Panc1 (cell line): ENCODE results near the gene POU2F2. TPM values are rescaled to one million over a fixed set of nuclear protein-coding genes. Genes with fewer than 3 reads are reported as not detected.

ENCODE experiments used
- ATAC-seq: fragments of 200-7000 bp; cut with Tn5 transposase; 2 replicates; pipeline ENCODE4 v1.9.1; 2020; ENCODE audit warnings: mild to moderate bottlenecking, moderate library complexity
- BruUV-seq: library from RNA; stranded (reverse); fragments of 400-500 nt; replicated peaks from 2 replicates; lab custom pipeline; 2021; lab: Mats Ljungman, UMichigan
- CTCF ChIA-PET: fragments of 300-600 bp; sonication (Branson Sonifier 250); formaldehyde crosslinking; loops from one replicate; lab custom pipeline; 2022; ENCODE audit warnings: antibody characterized with exemption; lab: Charles Lee
- POLR2A ChIA-PET: fragments of 300-600 bp; sonication (Branson Sonifier 250); formaldehyde crosslinking; loops from one replicate; lab custom pipeline; 2022; ENCODE audit warnings: antibody characterized with exemption; lab: Charles Lee
- DNase-seq: peaks from one replicate; pipeline ENCODE4 v3.0.0-alpha.2; 2010; ENCODE audit warnings: low read depth, low spot score
- H3K27ac ChIP-seq: 2 replicates; pipeline ENCODE4 v1.5.1; 2011; ENCODE audit warnings: mild to moderate bottlenecking, low read length, inconsistent platforms
- H3K27me3 ChIP-seq: fragments of 200-500 bp; sonication (Bioruptor generic); 2 replicates; pipeline ENCODE4 v1.6.0; 2014; ENCODE audit warnings: low read length, inconsistent platforms; ENCODE audit not compliant: control insufficient read depth, insufficient read depth
- H3K36me3 ChIP-seq: fragments of 200-500 bp; sonication (Bioruptor generic); 2 replicates; pipeline ENCODE4 v1.5.1; 2014; ENCODE audit warnings: inconsistent platforms, mild to moderate bottlenecking, low read length, moderate library complexity; ENCODE audit not compliant: control insufficient read depth, insufficient read depth
- H3K4me1 ChIP-seq: 2 replicates; pipeline ENCODE4 v1.5.1; 2011; ENCODE audit warnings: inconsistent platforms, mild to moderate bottlenecking, low read length, moderate library complexity; ENCODE audit not compliant: control insufficient read depth, insufficient read depth
- H3K4me3 ChIP-seq, 2 experiments: 2 replicates each; pipeline ENCODE4 v1.5.1; 2011 to 2012; ENCODE audit warnings: low read depth in 2 of 2, low read length in 2 of 2, mild to moderate bottlenecking in 2 of 2, inconsistent platforms in 1 of 2, moderate library complexity in 1 of 2
- H3K9me3 ChIP-seq: fragments of 200-500 bp; sonication (Bioruptor generic); 2 replicates; pipeline ENCODE4 v1.5.1; 2014; ENCODE audit warnings: low read depth, mild to moderate bottlenecking, inconsistent platforms, low read length, moderate library complexity; ENCODE audit not compliant: control insufficient read depth, insufficient read depth
- POLR2AphosphoS5 ChIP-seq: IDR thresholded peaks from 2 replicates; pipeline ENCODE4 v1.6.1; 2012; ENCODE audit warnings: mild to moderate bottlenecking, low read depth, low read length, moderate library complexity
- SIN3A ChIP-seq: IDR thresholded peaks from 2 replicates; pipeline ENCODE4 v1.6.1; 2012; ENCODE audit warnings: low read depth, mild to moderate bottlenecking, low read length, moderate library complexity, borderline replicate concordance; ENCODE audit not compliant: insufficient read depth
- TCF7L2 ChIP-seq: IDR thresholded peaks from 2 replicates; pipeline ENCODE4 v1.6.1; 2011; ENCODE audit warnings: mild to moderate bottlenecking, low read depth, low read length, inconsistent platforms
- in situ Hi-C: cut with HindIII; loops from 2 replicates; pipeline ENCODE4 v1.10.0; 2016; ENCODE audit warnings: low sequenced_read_pairs, low pct_unique_long_range_greater_than_20kb
- intact Hi-C: fragments of 100-400 bp; cut with micrococcal nuclease; formaldehyde crosslinking; loops from one replicate; pipeline ENCODE4 v1.10.0; 2022; ENCODE audit not compliant: unreplicated experiment
- total RNA-seq: library from RNA; stranded (reverse); gene quantifications from one replicate; pipeline ENCODE4 v1.2.1, GENCODE V29; 2021; ENCODE audit not compliant: unreplicated experiment
- TF ChIP-seq, protein P1 (sequence below), 2 experiments: IDR thresholded peaks; 2 replicates each; pipeline ENCODE4 v1.6.1; 2011 to 2012; ENCODE audit warnings: low read depth in 2 of 2, control low read depth in 1 of 2, low read length in 1 of 2, mild to moderate bottlenecking in 1 of 2, moderate library complexity in 1 of 2; ENCODE audit not compliant: insufficient read depth in 1 of 2
- TF ChIP-seq, protein P2 (sequence below): fragments of 450-650 bp; IDR thresholded peaks from 2 replicates; pipeline ENCODE4 v1.5.1; 2017; ENCODE audit warnings: mild to moderate bottlenecking

Gene POU2F2
- total RNA-seq, 1 experiment from 2014 or later, result 0.10 TPM

DNA sequence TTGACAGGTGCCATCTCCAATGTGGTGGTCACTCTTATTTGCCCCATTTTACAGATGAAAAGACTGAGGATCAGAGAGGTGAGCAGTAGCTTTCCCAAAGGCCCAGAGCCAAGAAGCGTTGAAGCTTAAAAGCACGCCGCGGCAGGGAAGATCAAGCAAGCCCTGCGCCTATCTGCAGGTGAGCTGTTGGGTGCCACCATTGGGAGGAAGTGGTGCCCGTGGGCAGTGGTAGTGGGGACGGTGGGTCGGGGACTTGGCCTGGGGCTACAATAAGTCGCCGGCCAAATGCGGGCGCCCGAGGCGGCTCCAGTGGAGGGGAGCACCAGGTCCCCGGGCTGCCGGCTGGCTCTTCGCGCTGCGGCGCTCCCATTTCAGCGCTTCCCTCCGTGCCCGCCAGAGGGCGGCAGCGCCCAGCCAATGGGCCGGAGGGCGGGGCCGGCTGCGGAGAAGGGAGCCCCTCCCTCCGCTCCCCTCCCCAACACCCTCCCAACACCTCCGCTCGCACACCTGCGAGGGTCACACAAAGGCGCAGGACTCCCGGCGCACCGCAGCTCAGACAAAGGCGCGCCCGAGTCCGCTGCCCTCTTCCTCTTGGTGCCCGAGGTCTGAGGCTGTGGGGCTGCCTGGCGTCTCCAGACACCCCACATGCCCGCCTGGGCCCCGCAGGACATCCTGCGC, 744 bp upstream of the POU2F2 start (continued):
- TF ChIP-seq SIN3A, result no peak

DNA sequence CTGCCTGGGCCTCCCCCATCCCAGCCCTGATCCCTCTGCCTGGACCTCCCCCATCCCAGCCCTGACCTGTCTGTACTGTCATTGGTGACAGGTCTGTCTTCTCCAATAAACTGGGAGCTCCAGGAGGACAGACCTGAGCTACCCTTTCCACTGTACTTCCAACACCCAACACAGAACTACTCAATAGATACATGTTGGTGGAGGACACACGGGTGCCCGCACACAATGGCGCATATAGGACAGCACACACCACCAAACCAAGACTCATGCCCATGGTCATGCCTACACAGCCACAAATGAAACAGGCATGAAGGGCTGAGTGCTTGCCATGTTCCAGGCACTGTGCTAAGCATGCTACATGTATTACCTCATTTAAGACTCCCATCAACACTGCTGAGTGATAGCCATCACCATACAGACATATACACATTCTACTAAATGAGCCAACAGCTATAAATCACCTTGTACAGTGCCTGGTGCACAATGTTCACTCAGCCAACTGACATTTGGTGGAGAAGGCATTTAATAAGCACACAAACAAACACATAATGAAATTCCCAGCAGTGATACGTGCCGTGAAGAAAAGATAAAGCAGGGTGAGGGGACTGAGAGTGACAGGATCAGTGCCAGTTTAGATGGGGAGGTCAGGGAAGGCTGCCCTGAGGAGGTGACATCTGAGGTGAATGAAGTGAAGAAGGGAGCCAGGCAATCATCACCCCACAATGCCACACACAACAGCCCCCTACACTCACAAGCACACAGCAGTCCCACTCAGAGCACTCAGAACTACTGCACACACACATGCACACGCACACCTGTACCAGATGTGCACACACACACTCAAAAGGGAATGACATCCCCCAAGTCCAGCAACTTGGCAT, 857 bp downstream of the POU2F2 start:
- ChIA-PET CTCF (interaction anchor here (0.6 kb wide), 1 partner anchor 11 kb away, joined by 7 read pairs; no protein-coding TSS in a partner anchor), POLR2A (no interaction called here)
- H3K9me3 ChIP-seq, result no peaks in the 10 kb centered on the region
- TF ChIP-seq SIN3A (no peak), TCF7L2 (no peak), POLR2AphosphoS5 (no peak)
- TF ChIP-seq, protein P1, sequence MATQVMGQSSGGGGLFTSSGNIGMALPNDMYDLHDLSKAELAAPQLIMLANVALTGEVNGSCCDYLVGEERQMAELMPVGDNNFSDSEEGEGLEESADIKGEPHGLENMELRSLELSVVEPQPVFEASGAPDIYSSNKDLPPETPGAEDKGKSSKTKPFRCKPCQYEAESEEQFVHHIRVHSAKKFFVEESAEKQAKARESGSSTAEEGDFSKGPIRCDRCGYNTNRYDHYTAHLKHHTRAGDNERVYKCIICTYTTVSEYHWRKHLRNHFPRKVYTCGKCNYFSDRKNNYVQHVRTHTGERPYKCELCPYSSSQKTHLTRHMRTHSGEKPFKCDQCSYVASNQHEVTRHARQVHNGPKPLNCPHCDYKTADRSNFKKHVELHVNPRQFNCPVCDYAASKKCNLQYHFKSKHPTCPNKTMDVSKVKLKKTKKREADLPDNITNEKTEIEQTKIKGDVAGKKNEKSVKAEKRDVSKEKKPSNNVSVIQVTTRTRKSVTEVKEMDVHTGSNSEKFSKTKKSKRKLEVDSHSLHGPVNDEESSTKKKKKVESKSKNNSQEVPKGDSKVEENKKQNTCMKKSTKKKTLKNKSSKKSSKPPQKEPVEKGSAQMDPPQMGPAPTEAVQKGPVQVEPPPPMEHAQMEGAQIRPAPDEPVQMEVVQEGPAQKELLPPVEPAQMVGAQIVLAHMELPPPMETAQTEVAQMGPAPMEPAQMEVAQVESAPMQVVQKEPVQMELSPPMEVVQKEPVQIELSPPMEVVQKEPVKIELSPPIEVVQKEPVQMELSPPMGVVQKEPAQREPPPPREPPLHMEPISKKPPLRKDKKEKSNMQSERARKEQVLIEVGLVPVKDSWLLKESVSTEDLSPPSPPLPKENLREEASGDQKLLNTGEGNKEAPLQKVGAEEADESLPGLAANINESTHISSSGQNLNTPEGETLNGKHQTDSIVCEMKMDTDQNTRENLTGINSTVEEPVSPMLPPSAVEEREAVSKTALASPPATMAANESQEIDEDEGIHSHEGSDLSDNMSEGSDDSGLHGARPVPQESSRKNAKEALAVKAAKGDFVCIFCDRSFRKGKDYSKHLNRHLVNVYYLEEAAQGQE (IDR thresholded peaks at IDR 0.05; ENCODE audit: insufficient read depth in 1 of 2, low read depth in 2 of 2, low read length in 1 of 2), result no peak
- TF ChIP-seq, protein P2, sequence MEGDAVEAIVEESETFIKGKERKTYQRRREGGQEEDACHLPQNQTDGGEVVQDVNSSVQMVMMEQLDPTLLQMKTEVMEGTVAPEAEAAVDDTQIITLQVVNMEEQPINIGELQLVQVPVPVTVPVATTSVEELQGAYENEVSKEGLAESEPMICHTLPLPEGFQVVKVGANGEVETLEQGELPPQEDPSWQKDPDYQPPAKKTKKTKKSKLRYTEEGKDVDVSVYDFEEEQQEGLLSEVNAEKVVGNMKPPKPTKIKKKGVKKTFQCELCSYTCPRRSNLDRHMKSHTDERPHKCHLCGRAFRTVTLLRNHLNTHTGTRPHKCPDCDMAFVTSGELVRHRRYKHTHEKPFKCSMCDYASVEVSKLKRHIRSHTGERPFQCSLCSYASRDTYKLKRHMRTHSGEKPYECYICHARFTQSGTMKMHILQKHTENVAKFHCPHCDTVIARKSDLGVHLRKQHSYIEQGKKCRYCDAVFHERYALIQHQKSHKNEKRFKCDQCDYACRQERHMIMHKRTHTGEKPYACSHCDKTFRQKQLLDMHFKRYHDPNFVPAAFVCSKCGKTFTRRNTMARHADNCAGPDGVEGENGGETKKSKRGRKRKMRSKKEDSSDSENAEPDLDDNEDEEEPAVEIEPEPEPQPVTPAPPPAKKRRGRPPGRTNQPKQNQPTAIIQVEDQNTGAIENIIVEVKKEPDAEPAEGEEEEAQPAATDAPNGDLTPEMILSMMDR, result no peak
- BruUV-seq, result no TSS peak
- H3K27me3 ChIP-seq, result no peaks in the 10 kb centered on the region
- no peak overlapping the region for H3K4me3 ChIP-seq
- H3K27ac ChIP-seq, result no peak overlapping the region
- DNase-seq, result no peak
- ATAC-seq, result no peak
- H3K4me1 ChIP-seq, result no peaks in the 10 kb centered on the region
- intact Hi-C loops, result loop anchor here (2.0 kb wide), 1 partner anchor 53 kb away; no protein-coding TSS in a partner anchor
- H3K36me3 ChIP-seq, result no peaks in the 10 kb centered on the region
- in situ Hi-C loops, result no loop called here

DNA sequence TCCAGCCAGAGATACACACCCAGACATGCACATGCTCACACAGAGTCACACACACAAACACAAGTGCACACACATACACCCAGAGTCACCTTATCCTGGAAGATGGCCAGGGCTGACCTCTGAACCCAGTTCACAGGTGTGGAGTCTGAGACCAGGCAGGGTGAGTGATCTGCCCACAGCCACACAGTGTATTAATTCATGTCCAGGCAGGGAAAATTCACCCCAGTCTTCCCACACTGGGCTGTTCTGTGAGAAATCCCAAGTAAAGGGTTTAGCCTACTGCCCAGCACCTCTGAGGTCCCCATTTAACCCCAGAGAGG, 2.0 kb downstream of the POU2F2 start:
- Histone ChIP-seq H3K27me3 (no peaks in the 10 kb centered on the region), H3K9me3 (no peaks in the 10 kb centered on the region), H3K4me3 (no peak overlapping the region), H3K4me1 (no peaks in the 10 kb centered on the region), H3K27ac (no peak overlapping the region), H3K36me3 (no peaks in the 10 kb centered on the region)
- ChIA-PET CTCF (no interaction called here), POLR2A (no interaction called here)
- intact Hi-C loops, result no loop called here
- in situ Hi-C loops, result no loop called here
- no TSS peak for BruUV-seq
- no peak for DNase-seq
- no peak for ATAC-seq
- TF ChIP-seq, protein P1 (IDR thresholded peaks at IDR 0.05; ENCODE audit: insufficient read depth in 1 of 2, low read depth in 2 of 2, low read length in 1 of 2), result no peak
